ENCODE data around the gene NFASC.
A peak's percentile ranks its signal among the peaks of the same experiment; 100 is the strongest.

NFASC gene

GRCh38 chr1:204988196-204988595, 117.5 kb downstream of the NFASC start:
- DNase-seq = no peak

GRCh38 chr1:204989266-204990058, 118.8 kb downstream of the NFASC start:
- DNase-seq = peak; percentile 52

GRCh38 chr1:204990059-204990664, 119.5 kb downstream of the NFASC start:
- no peak for DNase-seq

- no peak for DNase-seq
These were observed 120.2 kb downstream of the NFASC start for GRCh38 chr1:204990721-204991341.

GRCh38 chr1:204991342-204991844, 120.7 kb downstream of the NFASC start:
- DNase-seq = no peak

GRCh38 chr1:204992201-204992997, 121.7 kb downstream of the NFASC start:
- DNase-seq = no peak

- no peak for DNase-seq
These were observed 122.3 kb downstream of the NFASC start for GRCh38 chr1:204992998-204993314.

GRCh38 chr1:204994086-204994862, 123.6 kb downstream of the NFASC start:
- no peak for DNase-seq

GRCh38 chr1:204996981-204997380, 126.3 kb downstream of the NFASC start:
- DNase-seq = no peak

GRCh38 chr1:204997591-204998355, 127.1 kb downstream of the NFASC start:
- no peak for DNase-seq

GRCh38 chr1:205001162-205001561, 130.5 kb downstream of the NFASC start:
- no peak for DNase-seq

- no peak for DNase-seq
These were observed 132.0 kb downstream of the NFASC start for GRCh38 chr1:205002705-205003104.

GRCh38 chr1:205003358-205004131, 132.9 kb downstream of the NFASC start:
- no peak for DNase-seq

GRCh38 chr1:205004351-205004750, 133.7 kb downstream of the NFASC start:
- DNase-seq = no peak

- no peak for DNase-seq
These were observed 138.2 kb downstream of the NFASC start for GRCh38 chr1:205008896-205009295.

GRCh38 chr1:205009670-205010069, 139.0 kb downstream of the NFASC start:
- DNase-seq = no peak

- no peak for DNase-seq
These were observed 141.9 kb downstream of the NFASC start for GRCh38 chr1:205012391-205013140.

GRCh38 chr1:205013683-205014367, 143.2 kb downstream of the NFASC start:
- no peak for DNase-seq

- no peak for DNase-seq
These were observed 144.1 kb downstream of the NFASC start for GRCh38 chr1:205014783-205015182.
